HG02588 (cell line): ENCODE data around the gene UNC45B.
"Not testable (repeated sequence)": the region's sequence is repeated elsewhere in the genome, so short reads cannot be mapped to it uniquely, and the experiment has no call there.

Experiments used
- ATAC-seq: cut with Tn5 transposase; IDR thresholded peaks from one replicate; pipeline ENCODE4 v1.9.1; 2021; ENCODE audit warnings: mild to moderate bottlenecking, moderate library complexity; ENCODE audit not compliant: unreplicated experiment

The UNC45B gene

DNA sequence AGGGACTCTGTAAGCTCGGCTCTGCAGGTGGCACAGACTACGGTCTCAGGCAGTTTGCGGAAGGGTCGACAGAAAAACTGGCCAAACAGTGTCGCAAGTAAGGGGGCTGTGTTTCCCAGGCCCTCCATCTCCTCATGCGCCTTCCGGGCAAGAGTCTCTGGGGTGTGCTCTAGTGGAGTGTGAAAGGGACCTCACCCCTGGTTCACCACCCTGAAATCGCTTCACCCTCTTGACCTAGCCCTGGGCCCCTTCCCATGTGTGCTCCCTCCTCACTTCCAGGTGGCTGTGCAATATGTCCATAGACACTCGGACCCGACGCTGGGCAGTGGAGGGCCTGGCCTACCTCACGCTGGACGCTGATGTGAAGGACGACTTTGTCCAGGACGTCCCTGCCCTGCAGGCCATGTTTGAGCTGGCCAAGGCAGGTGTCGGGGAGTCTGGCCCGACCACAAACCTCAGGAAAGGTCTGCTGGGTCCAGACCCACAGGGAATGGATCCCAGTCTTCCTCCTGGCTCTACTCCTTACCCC, 22.3 kb downstream of the UNC45B start:
- ATAC-seq = no peak

DNA sequence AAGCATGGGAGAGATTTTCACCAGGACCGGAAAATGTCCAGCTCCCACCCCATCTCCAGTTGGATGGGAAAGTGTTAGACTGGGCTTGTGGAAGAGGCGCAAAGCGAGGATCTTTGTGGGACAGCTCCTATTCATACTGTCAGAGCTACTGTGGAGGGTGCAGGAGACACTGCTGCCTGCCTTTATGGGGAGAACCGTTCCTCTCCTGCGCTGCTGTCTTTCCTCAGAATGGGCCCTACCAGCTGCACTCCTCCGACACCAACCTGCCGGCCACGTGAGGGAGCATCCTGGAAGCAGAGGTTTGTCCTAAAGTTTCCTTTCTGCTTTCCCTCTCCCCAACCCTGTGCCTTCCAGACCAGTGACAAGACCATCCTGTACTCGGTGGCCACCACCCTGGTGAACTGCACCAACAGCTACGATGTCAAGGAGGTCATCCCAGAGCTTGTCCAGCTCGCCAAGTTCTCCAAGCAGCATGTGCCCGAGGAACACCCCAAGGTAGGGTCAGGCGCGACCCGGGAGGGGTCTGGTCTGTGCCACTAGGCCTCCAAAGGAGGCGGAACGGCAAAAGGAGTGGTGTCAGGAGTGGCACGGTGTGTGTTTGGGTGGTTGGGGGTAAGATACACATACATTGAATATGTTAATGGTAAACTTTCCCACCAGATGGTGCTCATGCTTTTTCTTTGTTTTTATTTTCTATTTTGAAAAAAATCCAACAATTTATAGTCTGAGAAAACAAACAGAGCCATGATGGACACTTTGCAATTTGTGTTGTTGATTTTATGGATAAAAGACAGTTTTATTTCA, 23.6 kb downstream of the UNC45B start:
- ATAC-seq = no peak

DNA sequence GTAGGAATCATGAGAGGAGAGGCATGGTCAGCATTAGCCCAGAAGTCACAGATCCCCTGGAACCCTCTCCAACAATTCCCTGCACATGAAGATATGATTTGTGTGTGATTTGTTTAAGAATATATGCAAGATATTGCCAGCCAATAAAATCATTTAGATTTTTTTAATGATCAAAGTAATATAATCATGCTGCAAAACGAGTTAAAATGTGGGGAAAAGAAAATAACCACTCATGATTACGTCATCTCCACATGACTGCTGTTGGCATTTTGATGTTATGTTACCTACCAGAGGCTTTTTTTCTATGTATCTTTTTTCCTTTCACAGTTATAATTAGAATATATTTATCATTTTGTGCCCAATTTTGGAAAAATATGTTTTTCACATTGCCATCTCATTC, 24.2 kb downstream of the UNC45B start:
- no peak for ATAC-seq

DNA sequence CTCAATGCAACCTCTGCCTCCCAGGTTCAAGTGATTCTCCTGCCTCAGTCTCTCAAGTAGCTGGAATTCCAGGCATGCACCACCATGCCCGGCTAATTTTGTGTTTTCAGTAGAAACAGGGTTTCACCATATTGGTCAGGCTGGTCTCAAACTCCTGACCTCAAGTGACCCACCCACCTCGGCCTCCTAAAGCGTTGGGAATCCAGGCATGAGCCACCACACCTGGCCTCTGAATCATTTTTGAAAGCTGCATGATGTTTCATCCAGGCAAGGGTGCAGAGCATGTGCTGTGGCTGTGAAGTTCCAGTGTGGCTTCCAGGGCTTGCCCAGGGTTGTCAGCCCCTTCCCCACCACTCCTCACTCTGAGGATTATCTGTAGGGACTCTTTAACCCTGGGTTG, 24.7 kb downstream of the UNC45B start:
- ATAC-seq = not testable (repeated sequence)

DNA sequence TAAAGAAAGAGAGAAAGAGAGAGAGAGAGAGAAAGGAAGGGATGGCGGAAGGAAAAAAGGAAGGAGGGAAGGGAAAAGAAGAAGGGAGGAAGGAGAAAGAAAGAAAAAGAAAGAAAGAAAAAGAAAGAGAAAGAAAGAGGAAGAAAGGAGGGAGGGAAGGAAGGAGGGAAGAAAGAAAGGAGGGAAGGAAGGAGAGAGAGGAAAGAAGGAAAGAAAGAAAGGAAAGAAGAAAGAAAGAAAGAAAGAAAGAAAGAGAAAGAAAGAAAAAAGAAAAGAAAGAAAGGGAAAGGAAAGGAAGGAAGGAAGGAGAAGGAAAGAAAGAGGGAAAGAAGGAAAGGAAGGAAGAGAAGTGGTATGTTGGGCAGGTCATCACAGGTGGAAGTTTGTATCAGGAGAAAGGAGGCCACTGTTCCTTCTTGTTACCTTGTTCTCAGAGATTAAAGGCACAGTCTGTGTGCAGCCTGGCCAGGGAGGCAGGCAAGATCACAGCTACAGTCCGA, 27.3 kb downstream of the UNC45B start:
- ATAC-seq = no peak

DNA sequence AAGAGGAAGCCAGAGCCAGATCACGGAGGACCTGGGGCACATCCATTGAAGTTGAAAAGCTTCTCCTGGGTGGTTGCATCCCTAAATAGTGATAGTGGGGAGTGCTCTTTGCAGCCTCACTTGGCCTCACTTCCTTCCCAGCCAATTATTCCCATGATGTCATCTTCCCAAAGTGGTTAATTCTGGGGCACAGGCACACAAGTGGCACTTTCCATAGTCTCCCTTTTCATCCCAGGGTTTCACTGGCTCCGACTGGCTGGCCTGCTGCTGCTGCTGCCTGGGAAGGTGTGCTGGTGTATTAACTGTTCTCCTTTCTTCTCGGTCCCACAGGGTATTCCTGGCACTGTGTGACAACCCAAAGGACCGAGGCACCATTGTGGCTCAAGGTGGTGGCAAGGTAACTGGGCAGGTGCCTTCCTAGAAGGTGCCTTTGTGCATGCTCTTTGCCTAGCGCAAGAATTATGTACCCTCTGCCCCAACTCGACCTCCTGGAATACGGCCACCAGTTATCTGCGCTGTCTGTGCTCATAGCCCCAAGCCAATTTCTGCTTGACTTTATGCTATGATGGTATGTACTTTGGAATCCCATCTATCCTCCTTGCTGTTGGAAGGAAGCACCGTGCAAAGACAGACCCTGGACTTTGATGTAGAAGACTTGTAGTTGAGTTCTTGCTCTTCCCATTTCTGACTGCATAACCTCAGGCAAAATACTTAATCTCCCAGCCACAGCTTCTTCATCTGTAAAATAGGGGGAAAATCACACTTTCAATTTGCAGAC, 28.2 kb downstream of the UNC45B start:
- no peak for ATAC-seq

DNA sequence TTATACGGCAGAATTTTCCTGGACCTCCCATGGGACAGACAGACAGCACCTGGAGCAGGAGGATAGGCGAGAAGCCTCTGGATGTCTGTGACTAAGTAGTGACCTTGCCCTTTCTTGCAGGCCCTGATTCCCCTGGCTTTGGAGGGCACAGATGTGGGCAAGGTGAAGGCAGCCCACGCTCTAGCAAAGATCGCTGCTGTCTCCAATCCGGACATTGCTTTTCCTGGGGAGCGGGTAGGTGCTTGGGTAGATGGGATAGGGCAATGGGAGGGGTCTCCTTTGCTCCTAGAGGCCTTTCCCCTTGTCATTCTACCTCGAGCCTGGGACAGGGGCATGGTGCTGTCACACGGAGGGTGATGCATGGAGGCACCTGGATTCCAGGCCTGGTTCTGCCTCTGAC, 29.3 kb downstream of the UNC45B start:
- no peak for ATAC-seq

DNA sequence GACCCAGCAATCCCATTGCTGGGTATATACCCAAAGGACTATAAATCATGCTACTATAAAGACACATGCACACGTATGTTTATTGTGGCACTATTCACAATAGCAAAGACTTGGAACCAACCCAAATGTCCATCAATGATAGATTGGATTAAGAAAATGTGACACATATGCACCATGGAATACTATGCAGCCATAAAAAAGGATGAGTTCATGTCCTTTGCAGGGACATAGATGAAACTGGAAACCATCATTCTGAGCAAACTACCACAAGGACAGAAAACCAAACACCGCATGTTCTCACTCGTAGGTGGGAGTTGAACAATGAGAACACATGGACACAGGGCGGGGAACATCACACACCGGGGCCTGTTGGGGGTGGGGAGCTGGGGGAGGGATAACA, 31.8 kb downstream of the UNC45B start:
- not testable (repeated sequence) for ATAC-seq

DNA sequence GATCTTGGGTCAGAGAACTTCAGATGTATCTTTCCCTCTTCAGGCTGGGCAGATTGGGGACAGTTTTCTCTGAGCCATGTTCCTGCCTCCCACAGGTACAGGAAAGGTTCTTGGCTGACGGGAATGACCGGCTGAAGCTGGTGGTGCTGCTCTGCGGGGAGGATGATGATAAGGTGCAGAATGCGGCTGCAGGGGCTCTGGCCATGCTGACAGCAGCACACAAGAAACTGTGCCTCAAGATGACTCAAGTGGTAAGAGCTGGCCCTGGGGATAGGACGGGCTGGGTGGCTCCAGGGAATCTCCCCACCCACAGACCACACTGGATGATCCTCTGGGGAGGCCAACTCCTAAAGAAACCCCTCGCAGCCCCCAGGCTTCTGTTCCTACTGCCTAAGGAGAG, 35.7 kb downstream of the UNC45B start:
- no peak for ATAC-seq

DNA sequence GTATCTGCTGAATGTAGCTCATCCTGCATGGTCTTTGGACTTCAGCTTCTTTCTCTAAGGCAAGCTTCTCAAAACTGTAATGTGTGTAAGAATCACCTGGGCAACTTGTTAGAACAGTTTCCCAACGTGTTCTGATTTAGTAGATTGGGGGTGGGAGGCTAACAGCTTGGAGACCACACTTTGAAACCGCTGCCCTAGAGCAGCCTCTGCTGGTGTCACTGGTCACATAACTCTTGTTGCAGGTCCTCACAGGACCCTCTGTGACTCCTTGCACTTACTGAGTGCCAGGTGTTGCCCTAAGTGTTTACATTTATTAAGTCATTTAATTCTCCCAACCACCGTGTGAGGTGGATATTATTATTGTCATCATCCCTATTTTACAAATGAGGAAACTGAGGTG, 36.7 kb downstream of the UNC45B start:
- no peak for ATAC-seq

DNA sequence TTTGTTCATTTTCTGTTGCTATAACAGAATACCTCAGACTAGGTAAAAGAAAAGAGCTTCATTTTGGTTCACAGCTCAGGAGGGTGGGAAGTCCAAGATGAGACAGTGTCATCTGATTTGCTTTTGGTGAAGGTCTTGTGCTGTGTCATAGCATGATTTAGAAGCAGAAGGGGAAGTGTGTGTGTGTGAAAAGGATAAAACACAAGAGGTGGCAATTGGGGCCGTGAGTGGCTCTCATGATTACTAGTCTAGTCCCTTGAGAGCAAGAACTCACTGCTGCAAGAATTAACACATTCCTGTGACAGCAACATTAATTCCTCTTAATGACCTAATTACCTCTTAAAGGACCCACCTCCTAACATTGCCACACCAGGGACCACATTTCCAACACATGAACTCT, 38.2 kb downstream of the UNC45B start:
- ATAC-seq = no peak

DNA sequence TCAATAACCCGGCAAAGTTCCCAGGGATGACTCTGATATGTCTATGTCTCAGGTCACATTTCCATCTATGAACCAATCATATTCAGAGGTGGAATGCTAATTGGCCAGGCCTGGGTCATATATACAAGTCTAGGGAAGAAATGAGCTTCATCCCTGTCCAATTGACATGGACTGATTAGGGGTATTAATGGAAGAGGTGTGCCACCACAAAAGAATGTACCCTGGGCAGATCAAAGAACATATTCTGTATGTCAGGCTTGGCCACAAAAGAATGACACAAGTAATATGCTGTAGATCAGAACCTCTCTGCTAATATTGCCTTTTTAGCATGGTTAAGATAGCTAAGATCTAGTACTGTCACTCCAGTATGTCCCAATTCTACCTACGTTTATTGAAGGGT, 39.9 kb downstream of the UNC45B start:
- ATAC-seq = no peak

DNA sequence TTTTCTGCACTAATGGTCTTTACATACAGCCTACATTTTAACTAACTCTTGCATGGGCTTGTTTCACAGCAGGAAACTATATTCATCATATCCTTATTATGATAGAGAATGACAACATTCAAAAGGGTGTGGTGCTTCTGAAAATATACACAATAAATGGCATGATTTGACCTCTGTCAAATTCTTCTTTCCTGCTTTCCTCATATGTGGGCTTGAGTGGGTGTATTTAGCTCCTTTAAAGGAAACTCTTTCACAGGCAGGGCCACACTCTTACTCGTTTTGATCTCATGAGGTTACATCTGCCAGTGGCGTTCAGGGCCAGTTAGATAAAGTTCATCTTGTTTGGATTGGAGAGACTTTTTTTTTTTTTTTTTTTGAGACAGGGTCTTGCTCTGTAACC, 40.5 kb downstream of the UNC45B start:
- no peak for ATAC-seq

DNA sequence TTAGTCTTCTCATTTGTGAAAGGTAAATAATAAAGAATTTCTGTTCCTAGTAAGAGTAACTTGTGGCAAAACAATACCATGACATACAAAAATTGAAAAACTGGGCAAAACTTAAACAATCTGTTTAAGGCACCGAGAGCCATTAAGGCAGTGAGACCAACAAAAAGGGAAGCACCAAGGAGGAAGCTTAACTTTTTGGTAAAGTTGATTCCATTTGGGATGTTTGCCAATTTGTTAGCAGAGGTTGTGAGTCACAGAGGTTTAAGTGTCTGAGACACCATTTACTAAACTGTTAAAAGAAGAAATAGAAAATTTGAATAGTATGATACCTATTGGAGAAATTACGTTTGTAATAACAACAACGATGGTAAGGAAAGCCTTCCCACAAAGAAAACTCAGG, 41.7 kb downstream of the UNC45B start:
- ATAC-seq = no peak

DNA sequence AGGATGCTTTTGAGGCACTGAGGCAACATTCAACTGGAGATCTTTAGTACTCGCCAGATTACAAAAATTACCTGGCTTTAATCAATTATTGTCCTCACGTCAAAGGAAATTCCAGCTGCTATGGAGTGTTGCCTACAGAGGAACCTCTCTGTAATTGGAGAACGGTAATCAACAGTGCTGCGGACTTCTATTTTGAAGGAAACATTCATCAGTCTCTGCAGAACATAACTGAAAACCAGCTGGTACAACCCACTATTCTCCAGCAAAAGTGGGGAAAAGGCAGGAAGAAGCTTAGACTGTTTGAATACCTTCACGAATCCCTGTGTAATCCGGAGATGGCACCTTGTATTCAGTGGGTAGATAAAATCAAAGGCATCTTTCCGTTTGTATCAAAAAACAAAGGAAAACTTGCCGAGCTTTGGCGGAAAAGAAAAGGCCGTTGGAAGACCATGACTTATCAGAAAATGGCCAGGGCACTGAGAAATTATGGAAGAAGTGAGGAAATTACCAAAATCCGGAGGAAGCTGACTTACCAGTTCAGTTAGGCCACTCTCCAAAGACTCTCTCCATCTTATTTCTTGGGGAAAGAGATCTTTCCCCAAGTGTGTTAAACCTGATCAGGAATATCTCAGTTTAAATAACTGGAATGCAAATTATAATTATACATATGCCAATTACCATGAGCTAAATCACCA, 43.5 kb downstream of the UNC45B start:
- no peak for ATAC-seq

DNA sequence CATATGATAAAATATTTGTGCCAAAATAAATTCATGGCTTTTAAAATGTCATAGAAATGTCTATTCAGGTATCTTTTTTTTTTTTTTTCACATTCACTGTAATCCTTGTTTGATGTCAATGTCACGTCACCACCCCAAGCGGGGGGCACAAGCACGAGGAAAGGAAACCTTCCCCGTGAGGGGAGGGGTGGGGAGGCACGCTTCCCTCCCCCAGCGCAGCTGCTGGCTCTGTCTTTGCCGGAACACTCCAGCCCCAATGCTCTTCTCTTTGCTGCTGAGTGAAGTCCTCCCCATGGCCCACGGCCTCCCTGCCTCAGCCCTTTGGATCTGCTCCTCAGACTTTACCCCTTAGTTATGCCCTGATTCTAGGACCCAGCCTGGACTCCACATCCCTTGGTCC, 45.1 kb downstream of the UNC45B start:
- ATAC-seq = no peak

DNA sequence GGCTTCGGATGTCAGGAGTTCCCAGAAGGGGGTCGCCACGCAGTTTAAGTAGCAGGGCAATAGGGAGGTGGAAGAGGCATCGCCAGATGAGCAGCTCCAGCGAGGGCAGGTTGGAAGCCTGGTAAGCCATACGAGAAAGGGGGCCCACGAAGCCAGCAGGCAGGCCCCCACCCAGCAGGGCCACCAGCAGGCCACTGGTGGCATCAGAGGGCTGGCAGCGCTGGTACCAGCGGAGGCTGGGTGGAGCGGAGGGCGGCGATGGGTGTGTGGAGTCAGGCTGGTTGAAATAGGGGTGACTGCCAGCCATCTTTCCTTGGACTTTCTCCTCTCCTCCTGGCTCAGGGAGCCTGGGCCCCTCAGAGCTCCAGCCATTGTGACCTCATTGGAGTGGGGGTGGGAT, 46.4 kb downstream of the UNC45B start, which contains the start of gene SLC35G3:
TSS of gene SLC35G3 (minus strand) at position 393 of the 400 bp plus-strand sequence. CDS start at position 307, 86 bp downstream.
- ATAC-seq = not testable (repeated sequence)

DNA sequence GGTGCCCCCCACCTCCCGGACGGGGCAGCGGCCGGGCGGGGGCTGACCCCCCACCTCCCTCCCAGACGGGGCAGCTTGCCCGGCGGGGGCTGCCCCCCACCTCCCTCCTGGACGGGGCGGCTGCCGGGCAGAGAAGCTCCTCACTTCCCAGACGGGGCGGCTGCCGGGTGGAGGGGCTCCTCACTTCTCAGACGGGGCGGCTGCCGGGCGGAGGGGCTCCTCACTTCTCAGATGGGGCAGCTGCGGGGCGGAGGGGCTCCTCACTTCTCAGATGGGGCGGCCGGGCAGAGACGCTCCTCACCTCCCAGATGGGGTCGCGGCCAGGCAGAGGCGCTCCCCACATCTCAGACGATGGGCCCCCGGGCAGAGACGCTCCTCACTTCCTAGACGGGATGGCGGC, 47.4 kb downstream of the UNC45B start:
- not testable (repeated sequence) for ATAC-seq

DNA sequence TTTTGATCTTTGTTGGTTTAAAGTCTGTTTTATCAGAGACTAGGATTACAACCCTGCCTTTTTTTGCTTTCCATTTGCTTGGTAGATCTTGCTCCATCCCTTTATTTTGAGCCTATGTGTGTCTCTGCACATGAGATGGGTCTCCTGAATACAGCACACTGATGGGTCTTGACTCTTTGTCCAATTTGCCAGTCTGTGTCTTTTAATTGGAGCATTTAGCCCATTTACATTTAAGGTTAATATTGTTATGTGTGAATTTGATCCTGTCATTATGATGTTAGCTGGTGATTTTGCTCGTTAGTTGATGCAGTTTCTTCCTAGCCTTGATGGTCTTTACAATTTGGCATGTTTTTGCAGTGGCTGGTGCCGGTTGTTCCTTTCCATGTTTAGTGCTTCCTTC, 55.0 kb downstream of the UNC45B start:
- not testable (repeated sequence) for ATAC-seq

DNA sequence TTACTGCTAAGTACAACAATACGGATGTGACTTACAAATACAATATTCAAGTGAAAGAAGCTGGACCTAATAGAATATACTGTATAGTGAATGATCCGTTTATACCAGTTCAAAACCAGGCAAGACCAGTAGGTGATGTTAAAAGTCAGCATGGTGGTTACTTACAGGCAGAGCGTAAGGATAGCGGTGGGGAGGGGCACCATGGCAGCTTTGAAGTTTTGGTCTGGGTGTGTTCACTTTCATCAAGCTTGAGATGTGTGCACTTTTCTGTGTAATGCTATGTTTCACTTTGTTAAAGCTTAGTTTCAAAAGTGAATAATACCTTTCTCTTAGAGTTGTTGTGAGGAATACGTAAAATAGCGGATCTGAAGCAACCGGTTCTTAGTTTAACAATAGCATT, 63.1 kb downstream of the UNC45B start:
- no peak for ATAC-seq

DNA sequence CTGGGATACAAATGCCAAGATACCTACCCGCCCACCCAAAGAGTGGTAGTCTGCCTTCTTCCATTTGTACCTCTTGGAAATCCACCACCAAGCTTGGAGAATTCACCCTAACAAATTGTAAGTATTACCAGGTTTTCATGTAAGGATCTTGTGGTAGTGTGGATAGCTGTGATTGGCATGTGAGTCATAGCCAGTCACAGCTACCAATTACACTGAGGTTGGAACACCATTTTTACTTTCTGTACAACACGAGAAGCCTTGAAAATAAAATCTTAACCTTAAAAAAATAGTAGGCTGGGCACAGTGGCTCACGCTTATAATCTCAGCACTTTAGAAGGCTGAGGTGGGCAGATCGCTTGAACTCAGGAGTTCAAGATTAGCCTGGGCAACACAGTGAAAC, 65.1 kb downstream of the UNC45B start:
- no peak for ATAC-seq
